Measurements from ENCODE around the gene SHISA9.

SHISA9 gene

GRCh38 chr16:13136901-13137300 is 235.5 kb downstream of the SHISA9 start:
- DNase-seq, result no peak

GRCh38 chr16:13138528-13138927 is 237.1 kb downstream of the SHISA9 start:
- DNase-seq, result no peak

GRCh38 chr16:13139661-13140241 is 238.4 kb downstream of the SHISA9 start:
- no peak for DNase-seq

GRCh38 chr16:13143551-13143950 is 242.2 kb downstream of the SHISA9 start:
- DNase-seq, result no peak

- no peak for DNase-seq
Measured at GRCh38 chr16:13146829-13147228, 245.4 kb downstream of the SHISA9 start.

GRCh38 chr16:13148294-13148693 is 246.9 kb downstream of the SHISA9 start:
- no peak for DNase-seq

- DNase-seq, result no peak
Measured at GRCh38 chr16:13148836-13149235, 247.4 kb downstream of the SHISA9 start.

GRCh38 chr16:13150181-13150885 is 248.9 kb downstream of the SHISA9 start:
- DNase-seq, result no peak

GRCh38 chr16:13153696-13154095 is 252.3 kb downstream of the SHISA9 start:
- DNase-seq, result no peak

- DNase-seq, result no peak
Measured at GRCh38 chr16:13154799-13155198, 253.4 kb downstream of the SHISA9 start.

- no peak for DNase-seq
Measured at GRCh38 chr16:13155377-13155776, 254.0 kb downstream of the SHISA9 start.

- DNase-seq, result no peak
Measured at GRCh38 chr16:13155780-13156179, 254.4 kb downstream of the SHISA9 start.

- no peak for DNase-seq
Measured at GRCh38 chr16:13157082-13157481, 255.7 kb downstream of the SHISA9 start.

- no peak for DNase-seq
Measured at GRCh38 chr16:13158427-13158826, 257.0 kb downstream of the SHISA9 start.

GRCh38 chr16:13165024-13165423 is 263.6 kb downstream of the SHISA9 start:
- no peak for DNase-seq

- DNase-seq, result no peak
Measured at GRCh38 chr16:13168091-13168572, 266.7 kb downstream of the SHISA9 start.

GRCh38 chr16:13171313-13171712 is 269.9 kb downstream of the SHISA9 start:
- DNase-seq, result no peak

GRCh38 chr16:13176711-13177110 is 275.3 kb downstream of the SHISA9 start:
- DNase-seq, result no peak

GRCh38 chr16:13178318-13178717 is 276.9 kb downstream of the SHISA9 start:
- no peak for DNase-seq

GRCh38 chr16:13181432-13181831 is 280.0 kb downstream of the SHISA9 start:
- DNase-seq, result no peak

GRCh38 chr16:13186813-13187212 is 285.4 kb downstream of the SHISA9 start:
- no peak for DNase-seq

- no peak for DNase-seq
Measured at GRCh38 chr16:13189250-13189649, 287.9 kb downstream of the SHISA9 start.

- DNase-seq, result no peak
Measured at GRCh38 chr16:13193721-13194120, 292.3 kb downstream of the SHISA9 start.

GRCh38 chr16:13194766-13195165 is 293.4 kb downstream of the SHISA9 start:
- no peak for DNase-seq

GRCh38 chr16:13203725-13204124 is 302.3 kb downstream of the SHISA9 start:
- DNase-seq, result no peak
